Endothelial cell of umbilical vein (primary cell): ENCODE results near the gene SRL.
"Not testable (repeated sequence)": the region's sequence is repeated elsewhere in the genome, so short reads cannot be mapped to it uniquely, and the experiment has no call there.

ENCODE experiments used
- CTCF ChIP-seq, 2 donors: IDR thresholded peaks; 1 replicate in 1 of 2; 2 replicates in 1 of 2; pipeline ENCODE4 v1.5.1; 2011; ENCODE audit warnings: low read length in 2 of 2, mild to moderate bottlenecking in 2 of 2, moderate library complexity in 2 of 2, control low read depth in 1 of 2, inconsistent platforms in 1 of 2, low read depth in 1 of 2; ENCODE audit not compliant: insufficient read depth in 1 of 2; ENCODE audit errors: extremely low read depth in 1 of 2
- EZH2 ChIP-seq: IDR thresholded peaks from 2 replicates; pipeline ENCODE4 v1.6.1; 2012; ENCODE audit warnings: borderline replicate concordance, low read depth, mild to moderate bottlenecking, moderate library complexity, low read length, inconsistent platforms; ENCODE audit not compliant: severe bottlenecking
- MYC ChIP-seq: IDR thresholded peaks from one replicate; pipeline ENCODE4 v1.6.1; 2011; ENCODE audit warnings: mild to moderate bottlenecking, low read depth, low read length
- POLR2A ChIP-seq: IDR thresholded peaks from 2 replicates; pipeline ENCODE4 v1.6.1; 2012; ENCODE audit warnings: low read depth, mild to moderate bottlenecking, control low read depth, low read length
- POLR2AphosphoS5 ChIP-seq: IDR thresholded peaks from 2 replicates; pipeline ENCODE4 v1.6.1; 2012; ENCODE audit warnings: low read depth, mild to moderate bottlenecking, control low read depth, low read length, moderate library complexity; ENCODE audit not compliant: insufficient read depth

- not testable (repeated sequence) for TF ChIP-seq CTCF (IDR thresholded peaks at IDR 0.05; ENCODE audit: extremely low read depth in 1 of 2, insufficient read depth in 1 of 2, low read depth in 1 of 2, low read length in 2 of 2); EZH2; MYC; POLR2A; POLR2AphosphoS5
Measured at GRCh38 chr16:4153364-4153763, 88.5 kb downstream of the SRL start.
